Measurements from ENCODE around the gene B4GALT6. TPM values are rescaled to one million over a fixed set of nuclear protein-coding genes. Genes with fewer than 3 reads are reported as not detected.

B4GALT6 gene
- total and polyA plus RNA-seq, 2 experiments from 2014 or later, result 3.2 to 14.1 TPM

- H3K4me1 ChIP-seq (ENCODE audit: insufficient read depth), result peaks cover 7% of the 10 kb centered on the region
- no peak overlapping the region for H3K27ac ChIP-seq
- no peaks in the 10 kb centered on the region for H4K20me1 ChIP-seq (ENCODE audit: insufficient read depth, poor library complexity, severe bottlenecking)
- H3K9me2 ChIP-seq (replicated peaks; ENCODE audit: insufficient read depth), result no peaks in the 10 kb centered on the region
- H3K9me3 ChIP-seq (ENCODE audit: low read depth), result no peaks in the 10 kb centered on the region
- WGBS (ENCODE audit: low lambda C conversion rate, missing lambda C conversion rate), result 96% methylated on average over 4 of the region's 4 CpGs
- no peaks in the 10 kb centered on the region for H3K36me3 ChIP-seq (replicated peaks; ENCODE audit: insufficient read depth, low read depth)
- no peak overlapping the region for H3K4me3 ChIP-seq
- DNase-seq (ENCODE audit: low spot score), result no peak
- H3K27me3 ChIP-seq, result no peaks in the 10 kb centered on the region
- H2AFZ ChIP-seq, result no peak overlapping the region
- TF ChIP-seq CTCF (IDR thresholded peaks at IDR 0.05; ENCODE audit: poor library complexity), result no peak
- H3K79me2 ChIP-seq, result peaks cover 4% of the 10 kb centered on the region
- no peak overlapping the region for H3K4me2 ChIP-seq
These were observed 29.0 kb downstream of the B4GALT6 start for GRCh38 chr18:31655354-31655753.

- no peak for TF ChIP-seq EZH2phosphoT487 (IDR thresholded peaks at IDR 0.05; ENCODE audit: low read depth, severe bottlenecking, unreplicated experiment)
- no peak for TF ChIP-seq EZH2 (IDR thresholded peaks at IDR 0.05; ENCODE audit: borderline replicate concordance)
- no peak for TF ChIP-seq CTCF (IDR thresholded peaks at IDR 0.05; ENCODE audit: poor library complexity)
- H3K36me3 ChIP-seq (replicated peaks; ENCODE audit: insufficient read depth, low read depth), result no peaks in the 10 kb centered on the region
- H3K9me2 ChIP-seq (replicated peaks; ENCODE audit: insufficient read depth), result no peaks in the 10 kb centered on the region
- H3K9me3 ChIP-seq (ENCODE audit: low read depth), result no peaks in the 10 kb centered on the region
- H3K27ac ChIP-seq, result no peak overlapping the region
- no peaks in the 10 kb centered on the region for H4K20me1 ChIP-seq (ENCODE audit: insufficient read depth, poor library complexity, severe bottlenecking)
- H3K27me3 ChIP-seq, result no peaks in the 10 kb centered on the region
- DNase-seq (ENCODE audit: low spot score), result no peak
- no peak overlapping the region for H3K4me2 ChIP-seq
- peaks cover 14% of the 10 kb centered on the region for H3K4me1 ChIP-seq (ENCODE audit: insufficient read depth)
- H2AFZ ChIP-seq, result no peak overlapping the region
- no peak overlapping the region for H3K4me3 ChIP-seq
- 98% methylated on average over 3 of the region's 3 CpGs for WGBS (ENCODE audit: low lambda C conversion rate, missing lambda C conversion rate)
- peaks cover 4% of the 10 kb centered on the region for H3K79me2 ChIP-seq
These were observed 31.5 kb downstream of the B4GALT6 start for GRCh38 chr18:31652877-31653276.

- Histone ChIP-seq H4K20me1 (ENCODE audit: insufficient read depth, poor library complexity, severe bottlenecking) (no peaks in the 10 kb centered on the region), H3K27ac (no peak overlapping the region), H3K36me3 (replicated peaks; ENCODE audit: insufficient read depth, low read depth) (no peaks in the 10 kb centered on the region), H3K4me1 (ENCODE audit: insufficient read depth) (peaks cover 20% of the 10 kb centered on the region), H3K4me2 (no peak overlapping the region), H3K9me3 (ENCODE audit: low read depth) (no peaks in the 10 kb centered on the region), H3K4me3 (no peak overlapping the region), H2AFZ (no peak overlapping the region), H3K9me2 (replicated peaks; ENCODE audit: insufficient read depth) (no peaks in the 10 kb centered on the region), H3K27me3 (no peaks in the 10 kb centered on the region), H3K79me2 (peaks cover 4% of the 10 kb centered on the region)
- no peak for TF ChIP-seq EZH2phosphoT487 (IDR thresholded peaks at IDR 0.05; ENCODE audit: low read depth, severe bottlenecking, unreplicated experiment)
- TF ChIP-seq EZH2 (IDR thresholded peaks at IDR 0.05; ENCODE audit: borderline replicate concordance), result no peak
- TF ChIP-seq CTCF (IDR thresholded peaks at IDR 0.05; ENCODE audit: poor library complexity), result no peak
- WGBS (ENCODE audit: low lambda C conversion rate, missing lambda C conversion rate), result 96% methylated on average over 9 of the region's 9 CpGs
- DNase-seq (ENCODE audit: low spot score), result no peak
These were observed 32.0 kb downstream of the B4GALT6 start for GRCh38 chr18:31652357-31652756.

GRCh38 chr18:31651369-31651768, 33.0 kb downstream of the B4GALT6 start:
- H3K36me3 ChIP-seq (replicated peaks; ENCODE audit: insufficient read depth, low read depth), result no peaks in the 10 kb centered on the region
- DNase-seq (ENCODE audit: low spot score), result no peak
- no peaks in the 10 kb centered on the region for H3K9me3 ChIP-seq (ENCODE audit: low read depth)
- TF ChIP-seq CTCF (IDR thresholded peaks at IDR 0.05; ENCODE audit: poor library complexity) (no peak), EZH2phosphoT487 (IDR thresholded peaks at IDR 0.05; ENCODE audit: low read depth, severe bottlenecking, unreplicated experiment) (no peak), EZH2 (IDR thresholded peaks at IDR 0.05; ENCODE audit: borderline replicate concordance) (no peak)
- no peak overlapping the region for H3K27ac ChIP-seq
- 72% methylated on average over 4 of the region's 4 CpGs for WGBS (ENCODE audit: low lambda C conversion rate, missing lambda C conversion rate)
- peaks cover 4% of the 10 kb centered on the region for H3K79me2 ChIP-seq
- peaks cover 29% of the 10 kb centered on the region for H3K4me1 ChIP-seq (ENCODE audit: insufficient read depth)
- H3K27me3 ChIP-seq, result no peaks in the 10 kb centered on the region
- H3K9me2 ChIP-seq (replicated peaks; ENCODE audit: insufficient read depth), result no peaks in the 10 kb centered on the region
- H3K4me3 ChIP-seq, result no peak overlapping the region
- no peak overlapping the region for H3K4me2 ChIP-seq
- H4K20me1 ChIP-seq (ENCODE audit: insufficient read depth, poor library complexity, severe bottlenecking), result no peaks in the 10 kb centered on the region
- no peak overlapping the region for H2AFZ ChIP-seq

Data from hepatocyte (in vitro differentiated cells).